Measurements from ENCODE around the gene TRERF1.
A peak's percentile ranks its signal among the peaks of the same experiment; 100 is the strongest.

TRERF1 gene

GRCh38 chr6:42365021-42365420 is 86.7 kb downstream of the TRERF1 start:
- TF ChIP-seq CTCF (IDR thresholded peaks at IDR 0.05) = no peak
- no peak for DNase-seq
- no peaks in the 10 kb centered on the region for H3K4me1 ChIP-seq
- intact Hi-C loops (cut with DNase I; ENCODE audit: low total_unique reads) = no loop called here
- H3K27ac ChIP-seq = no peak overlapping the region
- H3K27me3 ChIP-seq = no peaks in the 10 kb centered on the region
- H3K9me3 ChIP-seq = no peaks in the 10 kb centered on the region
- no peaks in the 10 kb centered on the region for H3K36me3 ChIP-seq
- no peak overlapping the region for H3K4me3 ChIP-seq

- Histone ChIP-seq H3K4me1 (no peaks in the 10 kb centered on the region), H3K36me3 (no peaks in the 10 kb centered on the region), H3K27ac (no peak overlapping the region), H3K9me3 (no peaks in the 10 kb centered on the region), H3K4me3 (no peak overlapping the region), H3K27me3 (no peaks in the 10 kb centered on the region)
- DNase-seq = no peak
- intact Hi-C loops (cut with DNase I; ENCODE audit: low total_unique reads) = no loop called here
- TF ChIP-seq CTCF (IDR thresholded peaks at IDR 0.05) = no peak
Observed at GRCh38 chr6:42363926-42364849, 87.5 kb downstream of the TRERF1 start.

- TF ChIP-seq CTCF (IDR thresholded peaks at IDR 0.05) = no peak
- Histone ChIP-seq H3K4me1 (no peaks in the 10 kb centered on the region), H3K9me3 (no peaks in the 10 kb centered on the region), H3K27ac (no peak overlapping the region), H3K4me3 (no peak overlapping the region), H3K36me3 (no peaks in the 10 kb centered on the region), H3K27me3 (no peaks in the 10 kb centered on the region)
- intact Hi-C loops (cut with DNase I; ENCODE audit: low total_unique reads) = no loop called here
- DNase-seq = no peak
Observed at GRCh38 chr6:42361036-42361435, 90.7 kb downstream of the TRERF1 start.

GRCh38 chr6:42359021-42359420 is 92.7 kb downstream of the TRERF1 start:
- no peak overlapping the region for H3K27ac ChIP-seq
- no peaks in the 10 kb centered on the region for H3K27me3 ChIP-seq
- no peaks in the 10 kb centered on the region for H3K4me1 ChIP-seq
- no peak overlapping the region for H3K4me3 ChIP-seq
- no peak for TF ChIP-seq CTCF (IDR thresholded peaks at IDR 0.05)
- H3K36me3 ChIP-seq = no peaks in the 10 kb centered on the region
- intact Hi-C loops (cut with DNase I; ENCODE audit: low total_unique reads) = no loop called here
- no peaks in the 10 kb centered on the region for H3K9me3 ChIP-seq
- peak in 1 of 2 donors; percentile 15 for DNase-seq

- H3K9me3 ChIP-seq = no peaks in the 10 kb centered on the region
- intact Hi-C loops (cut with DNase I; ENCODE audit: low total_unique reads) = no loop called here
- H3K4me3 ChIP-seq = no peak overlapping the region
- H3K27me3 ChIP-seq = no peaks in the 10 kb centered on the region
- no peak overlapping the region for H3K27ac ChIP-seq
- H3K4me1 ChIP-seq = no peaks in the 10 kb centered on the region
- TF ChIP-seq CTCF (IDR thresholded peaks at IDR 0.05) = no peak
- no peaks in the 10 kb centered on the region for H3K36me3 ChIP-seq
- DNase-seq = no peak
Observed at GRCh38 chr6:42355416-42355815, 96.3 kb downstream of the TRERF1 start.

Data from tibial artery (tissue), 4 donors.